ENCODE results near the gene DENND2D.

Gene DENND2D

DNA sequence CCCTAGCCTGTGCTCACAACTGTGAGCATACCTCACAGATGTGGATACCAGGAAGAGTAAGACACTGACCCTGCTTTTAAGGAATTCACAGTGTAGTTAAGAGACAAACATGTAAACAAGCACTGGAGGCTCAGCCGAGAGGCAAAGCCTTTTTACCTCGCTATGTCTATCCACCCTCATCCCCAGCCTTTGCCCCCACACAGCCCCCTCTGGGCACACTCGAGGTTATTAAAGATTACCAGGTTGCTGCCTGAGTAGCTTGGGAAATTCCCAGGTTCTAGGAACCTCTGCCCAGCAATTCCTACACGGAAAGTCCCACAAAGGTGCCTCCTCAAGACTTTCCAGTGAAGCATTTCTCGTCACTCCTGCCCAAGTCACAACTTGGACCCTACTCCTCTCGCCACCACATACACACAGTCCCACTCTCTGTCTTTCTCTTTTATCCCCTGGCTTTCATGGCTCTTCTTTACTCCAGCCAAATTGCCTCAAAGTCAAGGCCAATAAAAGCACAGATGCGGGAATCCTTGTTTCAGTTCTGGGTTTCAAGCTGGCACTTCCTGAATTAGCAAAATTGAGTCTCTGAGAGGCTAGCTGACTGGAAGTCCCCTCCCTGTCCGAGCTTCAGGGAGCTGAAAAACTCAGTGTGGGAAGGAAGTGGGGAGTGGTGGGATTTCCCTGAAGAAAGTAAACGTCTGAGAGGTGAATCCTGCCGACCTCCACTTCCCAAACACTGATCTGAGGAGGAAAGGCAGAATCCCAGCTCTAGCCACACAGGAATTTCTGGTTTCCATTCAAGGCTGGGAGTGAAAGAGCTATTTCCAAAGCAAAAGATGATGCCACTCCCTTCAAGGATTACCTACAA lies 7.6 kb downstream of the DENND2D start:
- Histone ChIP-seq H3K27me3 (ENCODE audit: insufficient read depth, low read depth, severe bottlenecking) (no peaks in the 10 kb centered on the region), H3K36me3 (no peaks in the 10 kb centered on the region; the same call in 1 of the 2 replicates), H3K9me3 (ENCODE audit: severe bottlenecking) (no peaks in the 10 kb centered on the region), H3K27ac (no peak overlapping the region), H3K4me3 (ENCODE audit: low read depth, low read length) (no peak overlapping the region)
- DNase-seq, result no peak
- TF ChIP-seq, protein P1, sequence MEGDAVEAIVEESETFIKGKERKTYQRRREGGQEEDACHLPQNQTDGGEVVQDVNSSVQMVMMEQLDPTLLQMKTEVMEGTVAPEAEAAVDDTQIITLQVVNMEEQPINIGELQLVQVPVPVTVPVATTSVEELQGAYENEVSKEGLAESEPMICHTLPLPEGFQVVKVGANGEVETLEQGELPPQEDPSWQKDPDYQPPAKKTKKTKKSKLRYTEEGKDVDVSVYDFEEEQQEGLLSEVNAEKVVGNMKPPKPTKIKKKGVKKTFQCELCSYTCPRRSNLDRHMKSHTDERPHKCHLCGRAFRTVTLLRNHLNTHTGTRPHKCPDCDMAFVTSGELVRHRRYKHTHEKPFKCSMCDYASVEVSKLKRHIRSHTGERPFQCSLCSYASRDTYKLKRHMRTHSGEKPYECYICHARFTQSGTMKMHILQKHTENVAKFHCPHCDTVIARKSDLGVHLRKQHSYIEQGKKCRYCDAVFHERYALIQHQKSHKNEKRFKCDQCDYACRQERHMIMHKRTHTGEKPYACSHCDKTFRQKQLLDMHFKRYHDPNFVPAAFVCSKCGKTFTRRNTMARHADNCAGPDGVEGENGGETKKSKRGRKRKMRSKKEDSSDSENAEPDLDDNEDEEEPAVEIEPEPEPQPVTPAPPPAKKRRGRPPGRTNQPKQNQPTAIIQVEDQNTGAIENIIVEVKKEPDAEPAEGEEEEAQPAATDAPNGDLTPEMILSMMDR (IDR thresholded peaks at IDR 0.05; ENCODE audit: low read depth, low read length), result no peak

DNA sequence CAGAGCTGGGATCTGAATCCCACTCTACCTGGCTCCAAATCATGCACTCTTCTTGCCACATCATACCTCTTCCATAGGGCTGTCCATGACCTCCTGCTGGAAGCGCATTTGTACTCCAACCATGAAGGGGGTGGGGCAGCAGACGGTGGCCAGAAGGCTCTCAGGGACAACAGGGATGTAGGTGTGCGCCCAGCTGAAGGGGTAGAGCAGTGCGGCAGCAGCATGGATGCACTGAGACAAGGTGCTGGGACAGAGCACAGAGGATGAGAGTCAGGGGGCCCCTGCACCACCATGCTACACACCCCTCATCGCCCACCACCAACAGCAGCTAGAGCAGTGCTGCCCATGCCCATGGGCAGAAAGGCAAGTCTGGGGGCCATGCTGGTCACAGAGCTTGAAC lies 8.4 kb downstream of the DENND2D start:
- DNase-seq, result no peak
- TF ChIP-seq, protein P1 (IDR thresholded peaks at IDR 0.05; ENCODE audit: low read depth, low read length), result no peak
- H3K27me3 ChIP-seq (ENCODE audit: insufficient read depth, low read depth, severe bottlenecking), result no peaks in the 10 kb centered on the region
- no peaks in the 10 kb centered on the region; the same call in 1 of the 2 replicates for H3K36me3 ChIP-seq
- no peak overlapping the region for H3K27ac ChIP-seq
- H3K4me3 ChIP-seq (ENCODE audit: low read depth, low read length), result no peak overlapping the region
- H3K9me3 ChIP-seq (ENCODE audit: severe bottlenecking), result no peaks in the 10 kb centered on the region

DNA sequence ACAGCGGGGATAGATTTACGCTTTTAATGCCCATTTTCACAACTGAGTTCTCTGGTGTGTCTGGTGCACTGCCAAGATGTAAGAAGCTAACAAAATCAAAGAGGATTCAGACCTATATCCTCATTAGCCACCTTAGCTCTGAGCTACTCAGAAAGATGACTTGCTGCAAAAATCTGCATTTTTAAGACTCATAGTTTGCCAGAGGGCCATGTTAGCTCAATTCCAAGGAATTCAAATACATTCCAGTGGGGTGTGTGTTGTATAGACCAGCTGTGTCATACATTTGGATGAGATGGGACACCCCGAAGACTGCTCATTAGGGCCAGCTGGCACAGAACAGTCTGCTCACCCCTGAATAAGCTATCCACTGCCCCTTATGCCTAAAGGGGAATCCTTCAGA lies 8.9 kb downstream of the DENND2D start:
- H3K27ac ChIP-seq, result no peak overlapping the region
- no peaks in the 10 kb centered on the region; the same call in 1 of the 2 replicates for H3K36me3 ChIP-seq
- H3K9me3 ChIP-seq (ENCODE audit: severe bottlenecking), result no peaks in the 10 kb centered on the region
- TF ChIP-seq, protein P1 (IDR thresholded peaks at IDR 0.05; ENCODE audit: low read depth, low read length), result no peak
- H3K27me3 ChIP-seq (ENCODE audit: insufficient read depth, low read depth, severe bottlenecking), result no peaks in the 10 kb centered on the region
- no peak overlapping the region for H3K4me3 ChIP-seq (ENCODE audit: low read depth, low read length)
- no peak for DNase-seq

DNA sequence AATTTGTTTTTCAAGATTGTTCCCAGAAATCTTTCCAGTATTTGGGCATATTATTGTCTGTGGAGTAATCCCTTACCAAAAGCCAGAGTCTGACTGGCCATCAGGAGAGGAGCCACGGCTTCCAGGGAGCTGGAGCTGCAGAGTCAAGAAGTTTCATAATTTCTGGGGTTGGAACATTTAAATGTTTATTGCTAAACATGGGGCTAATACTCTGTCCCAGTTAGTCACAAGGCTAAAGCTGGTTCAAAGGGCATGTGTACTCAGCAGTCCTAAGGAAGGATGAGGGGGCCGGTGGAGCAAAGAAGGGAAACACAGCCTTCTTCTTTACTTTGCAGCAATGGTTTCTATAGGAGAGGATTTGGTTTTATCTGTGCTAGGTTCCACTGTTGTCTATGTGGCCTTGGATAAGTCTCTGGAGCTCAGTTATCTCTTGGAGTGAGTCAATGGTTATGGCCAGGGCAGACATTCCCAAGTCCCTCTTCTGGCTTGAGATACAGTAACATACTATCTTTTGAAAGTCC lies 9.5 kb downstream of the DENND2D start:
- DNase-seq, result no peak
- H3K4me3 ChIP-seq (ENCODE audit: low read depth, low read length), result no peak overlapping the region
- no peak overlapping the region for H3K27ac ChIP-seq
- TF ChIP-seq, protein P1 (IDR thresholded peaks at IDR 0.05; ENCODE audit: low read depth, low read length), result no peak
- H3K36me3 ChIP-seq, result no peaks in the 10 kb centered on the region; the same call in 1 of the 2 replicates
- no peaks in the 10 kb centered on the region for H3K27me3 ChIP-seq (ENCODE audit: insufficient read depth, low read depth, severe bottlenecking)
- H3K9me3 ChIP-seq (ENCODE audit: severe bottlenecking), result no peaks in the 10 kb centered on the region

DNA sequence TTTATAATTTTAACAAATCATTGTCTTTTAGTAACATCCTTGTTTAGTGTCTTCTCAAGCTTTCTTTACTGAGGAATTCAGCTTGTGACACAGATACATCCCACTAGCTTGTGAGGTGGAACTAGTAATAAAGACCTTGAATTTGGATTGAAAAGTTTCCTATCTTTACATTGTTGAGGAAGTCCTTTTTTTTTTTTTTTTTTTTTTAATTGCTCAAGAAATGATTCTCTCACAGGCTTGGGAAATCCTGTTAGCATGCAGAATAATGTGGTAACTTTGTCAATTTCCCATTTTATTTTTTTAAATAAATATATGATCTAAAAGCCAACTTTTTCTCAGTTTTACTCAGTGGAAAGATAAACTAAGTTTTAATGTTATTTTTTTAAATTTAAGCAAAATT lies 15.8 kb downstream of the DENND2D start:
- peaks cover 10% of the 10 kb centered on the region for H3K36me3 ChIP-seq

More for the DNA sequence above, 15.8 kb downstream of the DENND2D start:
- TF ChIP-seq, protein P1 (IDR thresholded peaks at IDR 0.05; ENCODE audit: low read depth, low read length), result no peak
- Histone ChIP-seq H3K27ac (no peak overlapping the region), H3K4me3 (ENCODE audit: low read depth, low read length) (no peak overlapping the region), H3K27me3 (ENCODE audit: insufficient read depth, low read depth, severe bottlenecking) (no peaks in the 10 kb centered on the region), H3K9me3 (ENCODE audit: severe bottlenecking) (no peaks in the 10 kb centered on the region)
- DNase-seq, result no peak
